ENCODE results near the gene ASB1. TPM values are rescaled to one million over a fixed set of nuclear protein-coding genes. Genes with fewer than 3 reads are reported as not detected.

Gene ASB1
- total and polyA plus RNA-seq, 2 of the 13 experiments (the other 11 are each of a cell fraction or from before 2014, with no cell fraction given) = 48.6 to 49.2 TPM

DNA sequence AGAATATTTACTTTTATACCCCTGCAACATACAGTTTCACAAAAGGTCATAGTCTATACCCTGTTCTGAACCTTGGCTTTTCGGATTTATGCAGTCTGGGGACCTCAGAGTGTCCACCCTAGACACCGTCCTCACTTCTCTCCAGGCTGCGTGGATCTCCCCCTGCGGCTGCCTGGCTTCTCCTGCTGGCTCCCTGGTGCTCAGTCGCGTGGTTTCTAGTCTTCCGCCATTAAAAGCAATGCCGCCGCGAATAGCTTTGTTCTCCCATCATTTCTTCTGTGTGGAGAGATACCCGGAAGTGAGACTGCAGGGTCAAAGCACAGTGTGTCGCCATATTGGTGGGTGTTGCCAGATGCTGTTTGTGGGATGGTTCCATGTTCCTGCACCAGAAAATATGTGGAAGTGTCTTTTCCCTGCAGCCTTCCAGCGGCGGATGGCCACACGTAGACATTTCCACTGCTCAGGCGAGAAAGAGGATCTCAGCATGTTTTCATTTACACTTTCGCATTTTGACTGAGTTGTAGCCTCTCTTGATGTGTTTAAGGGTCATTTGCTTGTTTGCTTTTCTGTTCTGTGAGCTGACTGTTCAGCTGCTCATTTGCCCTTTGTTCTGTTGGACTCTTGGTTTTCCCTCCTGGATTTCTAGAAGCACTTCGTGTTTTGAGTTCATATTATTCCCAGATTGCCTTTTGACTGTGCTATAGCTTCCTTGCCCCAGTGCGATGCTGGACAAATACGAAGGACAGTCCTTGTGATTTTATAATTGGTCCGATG lies 22.9 kb upstream of the ASB1 start (continued):
- TF ChIP-seq DNMT1 (CRISPR knock-in tag; IDR thresholded peaks at IDR 0.05) (peak; percentile 65; the same call in 1 of the 2 replicates), ZNF33A (CRISPR knock-in tag; IDR thresholded peaks at IDR 0.05; ENCODE audit: borderline replicate concordance) (peak; percentile 75; the same call in 1 of the 2 replicates), NCOA2 (CRISPR knock-in tag; IDR thresholded peaks at IDR 0.05) (0 out of 2 replicates have a peak, but pooled peaks have one; percentile 55), FOXP1 (IDR thresholded peaks at IDR 0.05) (no peak), FOXP1 (CRISPR knock-in tag; IDR thresholded peaks at IDR 0.05) (peak; percentile 73; the same call in 1 of the 2 replicates), ZIK1 (CRISPR knock-in tag; IDR thresholded peaks at IDR 0.05; ENCODE audit: borderline replicate concordance, low read depth) (peak; percentile 86; the same call in 1 of the 2 replicates), ZNF644 (CRISPR knock-in tag; IDR thresholded peaks at IDR 0.05; ENCODE audit: low read depth) (peak; percentile 85), ZFP82 (CRISPR knock-in tag; IDR thresholded peaks at IDR 0.05; ENCODE audit: borderline replicate concordance) (no peak)
- TF ChIP-seq, protein P1, sequence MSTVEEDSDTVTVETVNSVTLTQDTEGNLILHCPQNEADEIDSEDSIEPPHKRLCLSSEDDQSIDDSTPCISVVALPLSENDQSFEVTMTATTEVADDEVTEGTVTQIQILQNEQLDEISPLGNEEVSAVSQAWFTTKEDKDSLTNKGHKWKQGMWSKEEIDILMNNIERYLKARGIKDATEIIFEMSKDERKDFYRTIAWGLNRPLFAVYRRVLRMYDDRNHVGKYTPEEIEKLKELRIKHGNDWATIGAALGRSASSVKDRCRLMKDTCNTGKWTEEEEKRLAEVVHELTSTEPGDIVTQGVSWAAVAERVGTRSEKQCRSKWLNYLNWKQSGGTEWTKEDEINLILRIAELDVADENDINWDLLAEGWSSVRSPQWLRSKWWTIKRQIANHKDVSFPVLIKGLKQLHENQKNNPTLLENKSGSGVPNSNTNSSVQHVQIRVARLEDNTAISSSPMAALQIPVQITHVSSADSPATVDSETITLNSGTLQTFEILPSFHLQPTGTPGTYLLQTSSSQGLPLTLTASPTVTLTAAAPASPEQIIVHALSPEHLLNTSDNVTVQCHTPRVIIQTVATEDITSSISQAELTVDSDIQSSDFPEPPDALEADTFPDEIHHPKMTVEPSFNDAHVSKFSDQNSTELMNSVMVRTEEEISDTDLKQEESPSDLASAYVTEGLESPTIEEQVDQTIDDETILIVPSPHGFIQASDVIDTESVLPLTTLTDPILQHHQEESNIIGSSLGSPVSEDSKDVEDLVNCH (CRISPR knock-in tag; IDR thresholded peaks at IDR 0.05) = no peak
- TF ChIP-seq, protein P2, sequence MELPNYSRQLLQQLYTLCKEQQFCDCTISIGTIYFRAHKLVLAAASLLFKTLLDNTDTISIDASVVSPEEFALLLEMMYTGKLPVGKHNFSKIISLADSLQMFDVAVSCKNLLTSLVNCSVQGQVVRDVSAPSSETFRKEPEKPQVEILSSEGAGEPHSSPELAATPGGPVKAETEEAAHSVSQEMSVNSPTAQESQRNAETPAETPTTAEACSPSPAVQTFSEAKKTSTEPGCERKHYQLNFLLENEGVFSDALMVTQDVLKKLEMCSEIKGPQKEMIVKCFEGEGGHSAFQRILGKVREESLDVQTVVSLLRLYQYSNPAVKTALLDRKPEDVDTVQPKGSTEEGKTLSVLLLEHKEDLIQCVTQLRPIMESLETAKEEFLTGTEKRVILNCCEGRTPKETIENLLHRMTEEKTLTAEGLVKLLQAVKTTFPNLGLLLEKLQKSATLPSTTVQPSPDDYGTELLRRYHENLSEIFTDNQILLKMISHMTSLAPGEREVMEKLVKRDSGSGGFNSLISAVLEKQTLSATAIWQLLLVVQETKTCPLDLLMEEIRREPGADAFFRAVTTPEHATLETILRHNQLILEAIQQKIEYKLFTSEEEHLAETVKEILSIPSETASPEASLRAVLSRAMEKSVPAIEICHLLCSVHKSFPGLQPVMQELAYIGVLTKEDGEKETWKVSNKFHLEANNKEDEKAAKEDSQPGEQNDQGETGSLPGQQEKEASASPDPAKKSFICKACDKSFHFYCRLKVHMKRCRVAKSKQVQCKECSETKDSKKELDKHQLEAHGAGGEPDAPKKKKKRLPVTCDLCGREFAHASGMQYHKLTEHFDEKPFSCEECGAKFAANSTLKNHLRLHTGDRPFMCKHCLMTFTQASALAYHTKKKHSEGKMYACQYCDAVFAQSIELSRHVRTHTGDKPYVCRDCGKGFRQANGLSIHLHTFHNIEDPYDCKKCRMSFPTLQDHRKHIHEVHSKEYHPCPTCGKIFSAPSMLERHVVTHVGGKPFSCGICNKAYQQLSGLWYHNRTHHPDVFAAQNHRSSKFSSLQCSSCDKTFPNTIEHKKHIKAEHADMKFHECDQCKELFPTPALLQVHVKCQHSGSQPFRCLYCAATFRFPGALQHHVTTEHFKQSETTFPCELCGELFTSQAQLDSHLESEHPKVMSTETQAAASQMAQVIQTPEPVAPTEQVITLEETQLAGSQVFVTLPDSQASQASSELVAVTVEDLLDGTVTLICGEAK (IDR thresholded peaks at IDR 0.05) = no peak
- TF ChIP-seq, protein P2 (CRISPR knock-in tag; IDR thresholded peaks at IDR 0.05) = 0 out of 2 replicates have a peak, but pooled peaks have one; percentile 15
- TF ChIP-seq, protein P3, sequence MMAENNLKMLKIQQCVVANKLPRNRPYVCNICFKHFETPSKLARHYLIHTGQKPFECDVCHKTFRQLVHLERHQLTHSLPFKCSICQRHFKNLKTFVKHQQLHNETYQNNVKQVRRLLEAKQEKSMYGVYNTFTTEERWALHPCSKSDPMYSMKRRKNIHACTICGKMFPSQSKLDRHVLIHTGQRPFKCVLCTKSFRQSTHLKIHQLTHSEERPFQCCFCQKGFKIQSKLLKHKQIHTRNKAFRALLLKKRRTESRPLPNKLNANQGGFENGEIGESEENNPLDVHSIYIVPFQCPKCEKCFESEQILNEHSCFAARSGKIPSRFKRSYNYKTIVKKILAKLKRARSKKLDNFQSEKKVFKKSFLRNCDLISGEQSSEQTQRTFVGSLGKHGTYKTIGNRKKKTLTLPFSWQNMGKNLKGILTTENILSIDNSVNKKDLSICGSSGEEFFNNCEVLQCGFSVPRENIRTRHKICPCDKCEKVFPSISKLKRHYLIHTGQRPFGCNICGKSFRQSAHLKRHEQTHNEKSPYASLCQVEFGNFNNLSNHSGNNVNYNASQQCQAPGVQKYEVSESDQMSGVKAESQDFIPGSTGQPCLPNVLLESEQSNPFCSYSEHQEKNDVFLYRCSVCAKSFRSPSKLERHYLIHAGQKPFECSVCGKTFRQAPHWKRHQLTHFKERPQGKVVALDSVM (CRISPR knock-in tag; IDR thresholded peaks at IDR 0.05) = no peak
- TF ChIP-seq, protein P4, sequence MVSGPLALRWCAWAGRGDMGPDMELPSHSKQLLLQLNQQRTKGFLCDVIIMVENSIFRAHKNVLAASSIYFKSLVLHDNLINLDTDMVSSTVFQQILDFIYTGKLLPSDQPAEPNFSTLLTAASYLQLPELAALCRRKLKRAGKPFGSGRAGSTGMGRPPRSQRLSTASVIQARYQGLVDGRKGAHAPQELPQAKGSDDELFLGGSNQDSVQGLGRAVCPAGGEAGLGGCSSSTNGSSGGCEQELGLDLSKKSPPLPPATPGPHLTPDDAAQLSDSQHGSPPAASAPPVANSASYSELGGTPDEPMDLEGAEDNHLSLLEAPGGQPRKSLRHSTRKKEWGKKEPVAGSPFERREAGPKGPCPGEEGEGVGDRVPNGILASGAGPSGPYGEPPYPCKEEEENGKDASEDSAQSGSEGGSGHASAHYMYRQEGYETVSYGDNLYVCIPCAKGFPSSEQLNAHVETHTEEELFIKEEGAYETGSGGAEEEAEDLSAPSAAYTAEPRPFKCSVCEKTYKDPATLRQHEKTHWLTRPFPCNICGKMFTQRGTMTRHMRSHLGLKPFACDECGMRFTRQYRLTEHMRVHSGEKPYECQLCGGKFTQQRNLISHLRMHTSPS (CRISPR knock-in tag; IDR thresholded peaks at IDR 0.05; ENCODE audit: low read depth) = 0 out of 2 replicates have a peak, but pooled peaks have one; percentile 26

Measured in HepG2 (cell line).